Nucleus accumbens (tissue), 56 donors: ENCODE measurements around the gene DUS1L.
A peak's percentile ranks its signal among the peaks of the same experiment; 100 is the strongest.

Source experiments
- DNase-seq, 56 donors: peaks; one replicate each; lab custom pipeline; 2025; lab: John Stamatoyannopoulos, UW

The DUS1L gene

GRCh38 chr17:82016875-82017459 lies 48.6 kb downstream of the DUS1L start:
- no peak for DNase-seq

GRCh38 chr17:82016061-82016874 lies 49.3 kb downstream of the DUS1L start:
- DNase-seq = no peak

- DNase-seq = no peak
Measured at GRCh38 chr17:82015311-82015971, 50.2 kb downstream of the DUS1L start.

GRCh38 chr17:82014971-82015310 lies 50.7 kb downstream of the DUS1L start:
- DNase-seq = no peak

GRCh38 chr17:82014432-82014831 lies 51.2 kb downstream of the DUS1L start:
- DNase-seq = peak in 30 of 56 donors; percentile 13 to 75 (median 38)

- no peak for DNase-seq
Measured at GRCh38 chr17:82013772-82014321, 51.8 kb downstream of the DUS1L start.

GRCh38 chr17:82013341-82013740 lies 52.3 kb downstream of the DUS1L start:
- peak in 24 of 56 donors; percentile 9 to 70 (median 34) for DNase-seq

- DNase-seq = no peak
Measured at GRCh38 chr17:82012640-82013295, 52.8 kb downstream of the DUS1L start.

- DNase-seq = no peak
Measured at GRCh38 chr17:82012261-82012639, 53.4 kb downstream of the DUS1L start.

- no peak for DNase-seq
Measured at GRCh38 chr17:82011617-82012187, 53.9 kb downstream of the DUS1L start.

GRCh38 chr17:82010575-82011525 lies 54.8 kb downstream of the DUS1L start:
- no peak for DNase-seq

GRCh38 chr17:82009413-82009812 lies 56.2 kb downstream of the DUS1L start:
- DNase-seq = no peak

- peak in 3 of 56 donors; percentile 8 to 33 (median 31) for DNase-seq
Measured at GRCh38 chr17:82008941-82009405, 56.6 kb downstream of the DUS1L start.

- DNase-seq = no peak
Measured at GRCh38 chr17:82008258-82008940, 57.2 kb downstream of the DUS1L start.
